ENCODE results near the gene PBX3.

DNA sequence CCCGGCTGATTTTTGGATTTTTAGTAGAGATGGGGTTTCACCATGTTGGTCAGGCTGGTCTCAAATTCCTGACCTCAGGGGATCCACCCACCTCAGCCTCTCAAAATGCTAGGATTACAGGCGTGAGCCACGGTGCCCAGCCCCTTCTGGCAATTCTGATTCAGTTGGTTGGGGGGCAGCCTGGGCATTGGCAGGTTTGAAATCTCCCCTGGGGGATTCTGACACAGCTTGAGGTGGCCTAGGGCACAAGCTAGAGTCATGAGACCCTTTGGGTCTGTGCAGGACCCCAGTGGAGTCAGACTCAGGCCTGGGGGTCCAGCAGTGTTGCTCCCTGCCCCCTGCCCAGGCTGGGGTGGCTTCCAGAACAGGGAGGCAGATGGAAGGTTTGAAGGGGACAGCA lies 239.8 kb downstream of the PBX3 start:
- TF ChIP-seq, protein P1, sequence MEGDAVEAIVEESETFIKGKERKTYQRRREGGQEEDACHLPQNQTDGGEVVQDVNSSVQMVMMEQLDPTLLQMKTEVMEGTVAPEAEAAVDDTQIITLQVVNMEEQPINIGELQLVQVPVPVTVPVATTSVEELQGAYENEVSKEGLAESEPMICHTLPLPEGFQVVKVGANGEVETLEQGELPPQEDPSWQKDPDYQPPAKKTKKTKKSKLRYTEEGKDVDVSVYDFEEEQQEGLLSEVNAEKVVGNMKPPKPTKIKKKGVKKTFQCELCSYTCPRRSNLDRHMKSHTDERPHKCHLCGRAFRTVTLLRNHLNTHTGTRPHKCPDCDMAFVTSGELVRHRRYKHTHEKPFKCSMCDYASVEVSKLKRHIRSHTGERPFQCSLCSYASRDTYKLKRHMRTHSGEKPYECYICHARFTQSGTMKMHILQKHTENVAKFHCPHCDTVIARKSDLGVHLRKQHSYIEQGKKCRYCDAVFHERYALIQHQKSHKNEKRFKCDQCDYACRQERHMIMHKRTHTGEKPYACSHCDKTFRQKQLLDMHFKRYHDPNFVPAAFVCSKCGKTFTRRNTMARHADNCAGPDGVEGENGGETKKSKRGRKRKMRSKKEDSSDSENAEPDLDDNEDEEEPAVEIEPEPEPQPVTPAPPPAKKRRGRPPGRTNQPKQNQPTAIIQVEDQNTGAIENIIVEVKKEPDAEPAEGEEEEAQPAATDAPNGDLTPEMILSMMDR (IDR thresholded peaks at IDR 0.05; ENCODE audit: insufficient read depth, low read length, poor library complexity, severe bottlenecking) = no peak
- no peak for TF ChIP-seq EZH2phosphoT487 (conservative IDR thresholded peaks at IDR 0.05; ENCODE audit: low read length)
